HCT116 (cell line): ENCODE data around the gene MYOF.

ENCODE experiments used
- POLR2A ChIP-seq: IDR thresholded peaks from 2 replicates; pipeline ENCODE4 v1.7.0; 2011; ENCODE audit warnings: borderline replicate concordance; ENCODE audit not compliant: insufficient read depth, insufficient read length; ENCODE audit errors: extremely low read depth
- POLR2AphosphoS5 ChIP-seq: IDR thresholded peaks from 2 replicates; pipeline ENCODE4 v1.6.1; 2011; ENCODE audit warnings: mild to moderate bottlenecking, low read depth, low read length, moderate library complexity
- RAD21 ChIP-seq: IDR thresholded peaks from 2 replicates; pipeline ENCODE4 v1.6.1; 2012; ENCODE audit warnings: low read depth, mild to moderate bottlenecking
- ZFX ChIP-seq: fragments of 450-650 bp; IDR thresholded peaks from 2 replicates; pipeline ENCODE4 v1.6.1; 2017
- TF ChIP-seq, protein P1 (sequence below), 3 experiments: fragments of 200-600 bp in 1 of 3; sonication (generic) in 1 of 3; IDR thresholded peaks in 2 of 3; conservative IDR thresholded peaks in 1 of 3; 2 replicates each; pipeline ENCODE4 v1.5.1; 2012 to 2017; ENCODE audit warnings: low read depth in 2 of 3, low read length in 2 of 3, antibody characterized with exemption in 1 of 3, borderline replicate concordance in 1 of 3, control low read depth in 1 of 3, mild to moderate bottlenecking in 1 of 3, mixed read lengths in 1 of 3, mixed run types in 1 of 3, moderate library complexity in 1 of 3; ENCODE audit not compliant: insufficient read depth in 1 of 3
- TF ChIP-seq, protein P2 (sequence below): IDR thresholded peaks from 2 replicates; pipeline ENCODE4 v1.6.1; 2012

DNA sequence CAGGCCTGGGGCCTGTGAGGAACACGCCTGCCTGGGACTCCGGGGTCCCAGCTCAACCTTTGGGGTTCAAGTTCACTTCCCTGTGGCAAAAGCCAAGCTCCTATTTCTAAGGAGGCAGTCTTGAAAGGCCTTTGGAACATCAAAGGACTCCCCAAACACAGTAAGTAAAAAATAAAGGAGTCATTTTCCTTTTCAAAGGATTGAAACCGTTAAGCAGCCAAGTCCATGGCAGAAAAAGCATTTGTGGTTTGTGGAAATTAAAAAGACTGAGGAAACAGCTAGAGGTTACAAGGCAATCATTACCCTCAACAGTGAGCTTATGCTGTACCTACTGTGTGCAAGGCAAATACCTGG lies 200.8 kb downstream of the MYOF start:
- TF ChIP-seq, protein P1, sequence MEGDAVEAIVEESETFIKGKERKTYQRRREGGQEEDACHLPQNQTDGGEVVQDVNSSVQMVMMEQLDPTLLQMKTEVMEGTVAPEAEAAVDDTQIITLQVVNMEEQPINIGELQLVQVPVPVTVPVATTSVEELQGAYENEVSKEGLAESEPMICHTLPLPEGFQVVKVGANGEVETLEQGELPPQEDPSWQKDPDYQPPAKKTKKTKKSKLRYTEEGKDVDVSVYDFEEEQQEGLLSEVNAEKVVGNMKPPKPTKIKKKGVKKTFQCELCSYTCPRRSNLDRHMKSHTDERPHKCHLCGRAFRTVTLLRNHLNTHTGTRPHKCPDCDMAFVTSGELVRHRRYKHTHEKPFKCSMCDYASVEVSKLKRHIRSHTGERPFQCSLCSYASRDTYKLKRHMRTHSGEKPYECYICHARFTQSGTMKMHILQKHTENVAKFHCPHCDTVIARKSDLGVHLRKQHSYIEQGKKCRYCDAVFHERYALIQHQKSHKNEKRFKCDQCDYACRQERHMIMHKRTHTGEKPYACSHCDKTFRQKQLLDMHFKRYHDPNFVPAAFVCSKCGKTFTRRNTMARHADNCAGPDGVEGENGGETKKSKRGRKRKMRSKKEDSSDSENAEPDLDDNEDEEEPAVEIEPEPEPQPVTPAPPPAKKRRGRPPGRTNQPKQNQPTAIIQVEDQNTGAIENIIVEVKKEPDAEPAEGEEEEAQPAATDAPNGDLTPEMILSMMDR (IDR thresholded peaks at IDR 0.05 in 2 of 3, conservative IDR thresholded peaks at IDR 0.05 in 1 of 3; ENCODE audit: borderline replicate concordance in 1 of 3, insufficient read depth in 1 of 3, low read depth in 2 of 3, low read length in 2 of 3) = no peak
- TF ChIP-seq ZFX = no peak
- TF ChIP-seq POLR2AphosphoS5 = no peak
- no peak for TF ChIP-seq POLR2A
- no peak for TF ChIP-seq RAD21
- TF ChIP-seq, protein P2, sequence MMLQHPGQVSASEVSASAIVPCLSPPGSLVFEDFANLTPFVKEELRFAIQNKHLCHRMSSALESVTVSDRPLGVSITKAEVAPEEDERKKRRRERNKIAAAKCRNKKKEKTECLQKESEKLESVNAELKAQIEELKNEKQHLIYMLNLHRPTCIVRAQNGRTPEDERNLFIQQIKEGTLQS = no peak
